Muscle layer of duodenum (tissue), 2 donors: ENCODE measurements around the gene MRPS26.
"Not testable (repeated sequence)": the region's sequence is repeated elsewhere in the genome, so short reads cannot be mapped to it uniquely, and the experiment has no call there.

Source experiments
- H3K27ac ChIP-seq: one replicate; pipeline ENCODE4 v1.7.0; 2013; ENCODE audit warnings: mild to moderate bottlenecking, low read length
- H3K27me3 ChIP-seq: one replicate; pipeline ENCODE4 v1.7.0; 2013; ENCODE audit warnings: low read depth, mild to moderate bottlenecking, control low read depth, low read length
- H3K36me3 ChIP-seq, 2 donors: one replicate each; pipeline ENCODE4 v1.7.0; 2013; ENCODE audit warnings: low read length in 2 of 2, control low read depth in 1 of 2, mild to moderate bottlenecking in 1 of 2; ENCODE audit not compliant: insufficient read depth in 2 of 2, control insufficient read depth in 1 of 2
- H3K4me1 ChIP-seq, 2 donors: one replicate each; pipeline ENCODE4 v1.7.0; 2013; ENCODE audit warnings: low read length in 2 of 2, mild to moderate bottlenecking in 2 of 2, control low read depth in 1 of 2, moderate library complexity in 1 of 2; ENCODE audit not compliant: insufficient read depth in 2 of 2, control insufficient read depth in 1 of 2
- H3K4me3 ChIP-seq, 2 donors: one replicate each; pipeline ENCODE4 v1.7.0; 2013; ENCODE audit warnings: low read length in 2 of 2, low read depth in 1 of 2, mild to moderate bottlenecking in 1 of 2
- H3K9me3 ChIP-seq, 2 donors: one replicate each; pipeline ENCODE4 v1.7.0; 2013; ENCODE audit warnings: low read length in 2 of 2, control low read depth in 1 of 2, mild to moderate bottlenecking in 1 of 2; ENCODE audit not compliant: control insufficient read depth in 1 of 2
- donor health status: healthy.

The MRPS26 gene

DNA sequence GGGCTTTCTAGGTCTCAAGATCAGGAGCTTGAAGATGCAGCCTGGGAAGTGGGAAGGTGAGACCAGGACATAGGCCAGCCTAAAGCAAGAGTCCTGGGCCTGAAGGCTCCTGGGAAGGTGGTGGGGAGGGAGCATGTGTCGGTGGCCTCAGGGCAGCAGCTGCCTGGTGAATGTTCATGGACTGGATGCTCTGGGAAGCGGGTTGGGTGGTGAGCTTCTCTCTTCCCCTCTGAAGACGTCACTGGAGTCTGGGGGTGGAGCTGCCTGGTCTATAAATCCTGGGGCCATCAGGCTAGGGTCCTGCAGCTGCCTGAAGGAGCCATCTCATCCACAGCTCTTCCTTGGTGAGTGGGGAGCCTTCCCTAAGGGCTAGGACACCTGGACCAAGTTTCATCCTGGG lies 2.5 kb upstream of the MRPS26 start, which contains the start of gene GNRH2:
GNRH2 (plus strand) TSS at position 301 of the 400 bp plus-strand sequence. CDS start 793 bp downstream, outside the sequence.
- Histone ChIP-seq H3K4me3 (no peak within 1 kb of the TSS), H3K9me3 (no peaks in the 10 kb centered on the region), H3K27me3 (no peaks in the 10 kb centered on the region), H3K27ac (no peak within 1 kb of the TSS), H3K36me3 (peaks cover 24 to 32% of the 10 kb centered on the region in 2 donors), H3K4me1 (peaks cover 0 to 22% of the 10 kb centered on the region in 2 donors)

DNA sequence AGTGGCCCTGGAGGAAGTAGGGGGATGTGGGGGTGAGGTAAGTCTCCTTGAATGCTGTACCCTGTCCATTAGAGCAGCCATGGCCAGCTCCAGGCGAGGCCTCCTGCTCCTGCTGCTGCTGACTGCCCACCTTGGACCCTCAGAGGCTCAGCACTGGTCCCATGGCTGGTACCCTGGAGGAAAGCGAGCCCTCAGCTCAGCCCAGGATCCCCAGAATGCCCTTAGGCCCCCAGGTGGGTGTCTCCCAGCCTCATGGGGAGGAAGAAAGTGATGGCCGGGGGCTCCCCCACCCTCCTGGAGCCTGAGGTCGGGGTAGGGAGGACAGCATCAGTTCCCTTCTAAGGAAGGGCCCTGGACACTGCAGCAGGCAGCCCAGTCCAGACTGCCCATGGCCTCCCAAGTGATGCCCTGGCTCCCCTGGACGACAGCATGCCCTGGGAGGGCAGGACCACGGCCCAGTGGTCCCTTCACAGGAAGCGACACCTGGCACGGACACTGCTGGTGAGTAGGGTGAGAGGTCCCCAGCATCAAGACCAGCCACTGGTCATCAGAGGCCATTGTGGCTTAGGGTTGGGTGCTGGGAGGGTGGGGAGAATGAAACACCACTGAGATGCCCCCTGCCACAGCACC lies 1.4 kb upstream of the MRPS26 start:
- no peak overlapping the region for H3K27ac ChIP-seq

DNA sequence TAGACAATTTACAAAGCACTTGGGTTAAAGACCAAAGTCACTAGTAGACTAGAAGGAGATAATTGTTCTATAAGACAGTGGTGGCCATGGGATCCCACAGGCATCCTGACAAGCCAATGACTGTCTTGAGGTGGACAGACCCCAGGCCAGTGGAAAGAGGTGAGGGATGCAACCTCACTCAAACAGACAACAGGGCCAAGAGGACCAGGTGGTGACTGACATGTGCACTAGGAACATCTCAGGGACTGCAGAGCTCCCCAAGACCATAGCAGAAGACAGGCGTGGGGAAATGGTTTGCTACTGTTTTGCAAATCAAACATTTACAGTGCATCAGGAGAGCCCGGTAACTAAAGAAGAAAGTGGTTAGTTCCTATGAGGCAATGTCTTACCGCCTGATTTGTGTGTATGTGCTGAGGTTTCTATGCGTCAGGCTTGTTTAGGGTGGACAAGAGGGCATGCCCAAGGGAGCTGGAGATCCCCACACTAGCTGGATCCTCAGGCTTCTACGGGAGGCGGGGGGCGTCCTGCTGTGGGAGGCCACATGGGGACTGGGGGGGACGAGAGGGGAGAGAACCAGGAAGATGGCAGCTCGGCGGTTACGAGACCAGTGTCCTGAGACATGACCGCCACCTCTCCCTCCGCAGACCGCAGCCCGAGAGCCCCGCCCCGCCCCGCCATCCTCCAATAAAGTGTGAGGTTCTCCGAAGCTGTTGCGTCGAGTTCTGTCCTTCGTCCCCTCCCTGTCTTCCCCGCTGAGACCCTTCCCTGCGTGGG lies 623 bp upstream of the MRPS26 start:
- Histone ChIP-seq H3K36me3 (peaks cover 21 to 30% of the 10 kb centered on the region in 2 donors), H3K4me3 (peak overlapping the region; percentile 75 to 84), H3K27ac (peak overlapping the region; percentile 36), H3K4me1 (peaks cover 0 to 22% of the 10 kb centered on the region in 2 donors), H3K9me3 (no peaks in the 10 kb centered on the region), H3K27me3 (no peaks in the 10 kb centered on the region)

More for the DNA sequence above, 1.4 kb upstream of the MRPS26 start:
- Histone ChIP-seq H3K4me3 (no peak overlapping the region), H3K27me3 (no peaks in the 10 kb centered on the region), H3K36me3 (peaks cover 21 to 32% of the 10 kb centered on the region in 2 donors), H3K9me3 (no peaks in the 10 kb centered on the region), H3K4me1 (peaks cover 0 to 22% of the 10 kb centered on the region in 2 donors)

DNA sequence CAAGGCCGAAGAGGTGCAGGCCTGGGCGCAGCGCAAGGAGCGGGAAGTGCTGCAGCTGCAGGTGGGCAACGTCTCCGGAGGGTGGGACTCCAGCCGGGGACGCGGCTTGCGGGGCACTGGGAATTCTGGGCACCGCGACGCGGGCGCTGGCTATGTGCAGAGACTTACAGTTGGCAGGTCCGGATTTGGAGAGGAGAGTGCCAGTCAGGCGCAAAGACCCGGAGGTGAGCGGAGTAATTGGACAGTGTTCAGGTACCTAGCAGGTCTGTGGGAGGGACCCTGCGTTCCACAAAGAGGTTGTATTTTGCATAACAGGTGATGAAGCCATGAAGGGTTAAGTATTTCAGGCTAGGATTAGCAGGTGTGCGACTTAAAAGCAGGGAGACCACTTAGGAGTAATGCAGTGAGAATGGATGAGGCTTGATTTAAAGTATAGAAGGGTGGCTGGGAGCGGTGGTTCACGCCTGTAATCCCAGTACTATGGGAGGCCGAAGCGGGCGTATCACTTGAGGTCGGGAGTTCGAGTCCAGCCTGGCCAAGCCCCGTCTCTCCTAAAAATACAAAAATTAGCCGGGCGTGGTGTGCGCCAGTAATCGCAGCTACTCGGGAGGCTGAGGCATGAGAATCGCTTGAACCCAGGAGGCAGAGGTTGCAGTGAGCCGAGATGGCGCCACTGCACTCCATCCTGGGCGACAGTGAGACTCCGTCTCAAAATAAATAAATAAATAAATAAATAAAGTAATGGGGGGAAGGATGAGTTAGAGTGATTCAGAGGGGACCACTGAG lies 1.0 kb downstream of the MRPS26 start:
- H3K27ac ChIP-seq, result no peak overlapping the region
- H3K27me3 ChIP-seq, result no peaks in the 10 kb centered on the region
- peaks cover 21 to 24% of the 10 kb centered on the region in 2 donors for H3K36me3 ChIP-seq
- H3K4me1 ChIP-seq, result peaks cover 0 to 16% of the 10 kb centered on the region in 2 donors
- H3K4me3 ChIP-seq, result peak overlapping the region; percentile 75 to 84
- no peaks in the 10 kb centered on the region for H3K9me3 ChIP-seq

DNA sequence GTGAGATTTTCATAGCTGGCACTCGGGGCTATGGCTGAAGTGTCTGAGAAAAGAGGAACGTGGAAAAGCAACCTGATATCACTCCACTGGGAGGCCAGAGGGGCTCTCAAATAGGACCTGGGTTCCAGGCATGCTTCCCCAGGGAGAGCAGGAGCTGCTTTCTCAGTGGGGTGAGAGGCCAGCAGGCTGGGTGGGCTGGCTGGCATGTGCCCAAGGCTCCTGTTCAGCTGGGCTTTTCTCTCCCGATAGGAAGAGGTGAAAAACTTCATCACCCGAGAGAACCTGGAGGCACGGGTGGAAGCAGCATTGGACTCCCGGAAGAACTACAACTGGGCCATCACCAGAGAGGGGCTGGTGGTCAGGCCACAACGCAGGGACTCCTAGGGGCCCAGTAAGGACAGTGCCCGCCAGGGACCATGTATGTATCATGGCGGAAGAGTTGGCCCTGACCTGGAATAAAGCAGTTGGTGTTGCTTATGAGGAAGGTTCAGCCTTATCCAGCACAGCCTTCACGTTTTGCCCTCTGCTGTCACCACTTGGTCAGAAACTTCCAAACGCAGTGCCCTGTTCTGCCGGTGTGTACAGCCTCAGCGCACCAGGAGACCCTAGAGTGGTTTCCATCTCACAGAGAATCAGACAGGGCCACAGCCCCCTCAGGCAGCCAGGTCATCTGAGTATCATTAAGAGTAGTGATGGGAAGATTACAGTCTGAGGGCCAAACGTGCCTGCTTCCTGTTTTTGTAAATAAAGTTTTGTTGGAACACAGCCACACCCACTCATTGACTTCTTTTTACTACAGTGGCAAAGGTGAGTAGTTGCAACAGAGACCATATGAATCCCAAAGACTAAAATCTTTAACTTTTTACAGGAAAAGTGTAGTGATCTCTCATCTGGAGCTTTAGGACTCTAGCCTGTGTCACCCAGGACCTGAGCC lies 1.9 kb downstream of the MRPS26 start:
- Histone ChIP-seq H3K27me3 (no peaks in the 10 kb centered on the region), H3K36me3 (peaks cover 21 to 24% of the 10 kb centered on the region in 2 donors), H3K27ac (no peak overlapping the region), H3K4me3 (no peak overlapping the region), H3K4me1 (peaks cover 0 to 16% of the 10 kb centered on the region in 2 donors), H3K9me3 (no peaks in the 10 kb centered on the region)

DNA sequence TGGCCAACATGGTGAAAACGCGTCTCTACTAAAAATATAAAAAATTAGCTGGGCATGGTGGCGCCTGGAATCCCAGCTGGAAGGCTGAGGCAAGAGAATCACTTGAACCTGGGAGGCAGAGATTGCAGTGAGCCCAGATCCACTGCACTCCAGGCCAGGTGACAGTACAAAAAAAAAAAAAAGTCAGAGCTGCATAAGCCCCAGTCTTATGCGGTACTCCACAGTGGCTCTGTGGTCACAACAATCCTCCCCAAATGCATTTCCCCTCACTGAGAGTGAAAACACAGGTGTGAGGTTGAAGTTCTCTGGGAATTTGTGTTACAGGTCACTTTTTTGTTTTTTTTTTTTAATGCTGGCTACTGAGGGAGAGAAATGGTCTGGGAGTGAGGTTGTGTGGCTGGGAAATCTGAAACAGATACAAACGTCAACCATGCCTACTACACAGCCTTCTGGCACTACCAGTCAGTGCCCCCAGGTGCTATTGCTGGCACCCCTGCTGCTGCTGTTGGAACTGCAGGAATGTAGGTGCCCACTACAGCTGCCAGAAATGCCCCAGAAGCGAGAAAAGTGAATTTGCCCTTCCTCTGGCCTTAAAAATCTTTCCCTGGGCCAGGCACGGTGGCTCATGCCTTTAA lies 5.7 kb downstream of the MRPS26 start:
- Histone ChIP-seq H3K27me3 (no peaks in the 10 kb centered on the region), H3K27ac (no peak overlapping the region), H3K4me3 (no peak overlapping the region), H3K4me1 (peaks cover 0 to 12% of the 10 kb centered on the region in 2 donors), H3K9me3 (no peaks in the 10 kb centered on the region), H3K36me3 (peaks cover 21 to 24% of the 10 kb centered on the region in 2 donors)

DNA sequence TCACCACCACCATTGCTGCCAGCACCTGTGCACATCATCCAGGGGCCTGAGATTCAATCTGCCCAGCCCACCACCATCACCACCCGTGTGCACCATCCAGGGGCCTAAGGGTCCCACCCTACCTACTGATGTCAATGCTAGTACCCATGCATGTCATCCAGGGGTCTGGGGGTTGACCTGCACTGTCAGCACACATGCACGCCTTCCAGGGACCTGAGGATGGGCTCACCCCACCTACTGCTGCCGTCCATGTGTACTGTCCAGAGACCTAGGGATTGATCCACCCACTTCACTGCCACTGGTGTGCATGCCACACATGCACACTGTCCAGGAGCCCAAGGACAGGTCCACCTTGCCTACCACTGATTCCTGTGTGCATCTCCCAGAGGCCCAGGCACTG lies 13.6 kb downstream of the MRPS26 start:
- Histone ChIP-seq H3K9me3 (no peaks in the 10 kb centered on the region), H3K4me1 (no peaks in the 10 kb centered on the region), H3K4me3 (no peak overlapping the region), H3K27ac (no peak overlapping the region), H3K36me3 (no peaks in the 10 kb centered on the region), H3K27me3 (no peaks in the 10 kb centered on the region)

DNA sequence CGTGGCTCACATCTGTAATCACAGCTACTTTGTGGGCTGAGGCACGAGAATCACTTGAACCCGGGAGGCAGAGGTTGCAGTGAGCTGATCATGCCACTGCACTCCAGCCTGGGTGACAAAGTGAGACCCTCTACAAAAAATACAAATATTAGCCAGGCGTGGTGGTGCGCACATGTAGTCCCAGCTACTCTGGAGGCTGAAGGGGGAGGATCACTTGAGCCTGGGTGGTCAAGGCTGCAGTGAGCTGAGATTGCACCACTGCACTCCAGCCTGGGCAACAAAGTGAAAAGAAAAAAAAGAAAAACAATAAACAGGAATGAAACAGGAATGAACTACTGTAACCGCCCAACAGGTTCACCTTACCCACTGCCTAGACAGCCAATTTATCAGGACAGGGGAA lies 18.3 kb downstream of the MRPS26 start:
- H3K27me3 ChIP-seq, H3K27ac ChIP-seq, H3K4me3 ChIP-seq, H3K4me1 ChIP-seq, H3K9me3 ChIP-seq, H3K36me3 ChIP-seq: not testable (repeated sequence)

DNA sequence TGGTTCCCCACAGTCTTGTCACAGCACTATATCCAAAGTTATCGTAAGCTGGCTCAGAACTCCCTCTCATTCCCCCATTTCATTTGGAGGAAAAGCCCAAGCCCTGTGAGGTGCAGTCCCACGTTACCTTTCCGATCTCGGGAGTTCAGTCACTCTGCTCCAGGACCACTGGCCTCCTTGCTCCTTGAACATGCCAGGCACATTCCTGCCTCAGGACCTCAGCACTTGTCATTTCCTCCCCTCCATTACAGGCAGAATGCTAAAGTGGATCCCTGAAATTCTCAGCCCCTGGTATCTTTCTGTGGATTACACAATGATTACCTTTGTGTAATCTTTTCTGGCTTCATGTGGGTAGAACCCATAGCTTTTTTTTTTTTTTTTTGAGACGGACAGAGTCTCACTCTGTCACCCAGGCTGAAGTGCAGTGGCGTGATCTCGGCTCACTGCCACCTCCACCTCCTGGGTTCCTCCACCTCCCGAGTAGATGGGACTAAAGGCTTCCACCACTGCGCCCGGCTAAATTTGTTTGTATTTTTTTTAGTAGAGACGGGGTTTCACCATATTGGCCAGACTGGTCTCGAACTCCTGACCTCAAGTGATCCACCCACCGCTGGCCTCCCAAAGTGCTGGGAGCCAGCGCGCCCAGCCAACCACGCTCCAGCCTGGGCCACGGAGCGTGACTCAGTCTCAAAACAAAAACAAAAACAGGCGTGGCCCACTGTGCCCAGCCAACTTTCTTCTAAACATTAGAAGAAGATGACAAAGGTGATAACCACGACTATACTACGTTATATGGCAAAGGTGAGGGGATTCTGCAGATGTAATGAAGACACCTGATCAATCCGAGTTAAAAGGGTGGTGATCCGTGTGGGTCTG lies 21.5 kb downstream of the MRPS26 start:
- peaks cover 0 to 5% of the 10 kb centered on the region in 2 donors for H3K4me1 ChIP-seq

More for the DNA sequence above, 21.5 kb downstream of the MRPS26 start:
- Histone ChIP-seq H3K4me3 (no peak overlapping the region), H3K27me3 (no peaks in the 10 kb centered on the region), H3K27ac (no peak overlapping the region), H3K36me3 (no peaks in the 10 kb centered on the region), H3K9me3 (no peaks in the 10 kb centered on the region)
